ENCODE measurements around the gene MYBPH. TPM values are rescaled to one million over a fixed set of nuclear protein-coding genes. Genes with fewer than 3 reads are reported as not detected.

MYBPH gene
- total RNA-seq, 1 experiment from 2014 or later: not detected

GRCh38 chr1:203219934-203220333 is 44.3 kb upstream of the MYBPH start:
- peaks cover 7% of the 10 kb centered on the region for H3K27me3 ChIP-seq (replicated peaks; ENCODE audit: insufficient read depth, low read depth, low read length, poor library complexity)
- H3K27ac ChIP-seq (ENCODE audit: low read depth, low read length, poor library complexity, severe bottlenecking): no peak overlapping the region
- H3K9me3 ChIP-seq (ENCODE audit: low read depth, low read length, poor library complexity, severe bottlenecking): no peaks in the 10 kb centered on the region
- ChIA-PET POLR2A (ENCODE audit: low non-redundant PET) (no interaction called here), CTCF (no interaction called here)
- no peak for DNase-seq (ENCODE audit: low spot score)
- intact Hi-C loops (cut with micrococcal nuclease; ENCODE audit: unreplicated experiment): no loop called here
- H3K4me3 ChIP-seq (ENCODE audit: low read depth, low read length, poor library complexity, severe bottlenecking): no peak overlapping the region
- no peaks in the 10 kb centered on the region for H3K36me3 ChIP-seq (ENCODE audit: insufficient read depth, low read length, poor library complexity, severe bottlenecking)
- TF ChIP-seq, protein P1, sequence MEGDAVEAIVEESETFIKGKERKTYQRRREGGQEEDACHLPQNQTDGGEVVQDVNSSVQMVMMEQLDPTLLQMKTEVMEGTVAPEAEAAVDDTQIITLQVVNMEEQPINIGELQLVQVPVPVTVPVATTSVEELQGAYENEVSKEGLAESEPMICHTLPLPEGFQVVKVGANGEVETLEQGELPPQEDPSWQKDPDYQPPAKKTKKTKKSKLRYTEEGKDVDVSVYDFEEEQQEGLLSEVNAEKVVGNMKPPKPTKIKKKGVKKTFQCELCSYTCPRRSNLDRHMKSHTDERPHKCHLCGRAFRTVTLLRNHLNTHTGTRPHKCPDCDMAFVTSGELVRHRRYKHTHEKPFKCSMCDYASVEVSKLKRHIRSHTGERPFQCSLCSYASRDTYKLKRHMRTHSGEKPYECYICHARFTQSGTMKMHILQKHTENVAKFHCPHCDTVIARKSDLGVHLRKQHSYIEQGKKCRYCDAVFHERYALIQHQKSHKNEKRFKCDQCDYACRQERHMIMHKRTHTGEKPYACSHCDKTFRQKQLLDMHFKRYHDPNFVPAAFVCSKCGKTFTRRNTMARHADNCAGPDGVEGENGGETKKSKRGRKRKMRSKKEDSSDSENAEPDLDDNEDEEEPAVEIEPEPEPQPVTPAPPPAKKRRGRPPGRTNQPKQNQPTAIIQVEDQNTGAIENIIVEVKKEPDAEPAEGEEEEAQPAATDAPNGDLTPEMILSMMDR (conservative IDR thresholded peaks at IDR 0.05; ENCODE audit: low read depth, low read length): no peak
- TF ChIP-seq EZH2 (IDR thresholded peaks at IDR 0.05; ENCODE audit: borderline replicate concordance, low read depth, low read length, poor library complexity, severe bottlenecking): no peak
- no TSS peak for BruUV-seq (replicated peaks)
- no peaks in the 10 kb centered on the region for H3K4me1 ChIP-seq (ENCODE audit: insufficient read depth, low read length, poor library complexity, severe bottlenecking)

DNA sequence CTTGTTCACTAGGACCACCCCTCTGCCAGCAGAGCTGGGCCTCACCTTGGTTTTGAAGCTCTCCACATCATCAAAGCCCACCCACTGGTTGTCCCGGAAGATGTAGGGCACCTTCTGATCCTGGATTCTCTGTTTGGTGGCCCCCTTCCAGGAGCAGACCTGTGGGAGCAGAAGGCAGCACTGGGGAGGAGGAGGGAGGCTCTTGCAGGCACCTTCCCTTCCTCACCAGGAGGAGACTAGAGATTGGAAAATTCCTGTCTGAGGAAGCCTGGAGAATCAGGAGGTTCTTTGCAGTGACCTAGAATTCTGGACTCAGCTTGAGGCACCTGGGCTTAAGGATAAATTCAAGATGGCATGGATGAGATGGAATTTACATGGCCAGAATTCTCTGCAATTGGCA is 43.5 kb upstream of the MYBPH start:
- no peak overlapping the region for H3K4me3 ChIP-seq (ENCODE audit: low read depth, low read length, poor library complexity, severe bottlenecking)
- ChIA-PET POLR2A (ENCODE audit: low non-redundant PET) (no interaction called here), CTCF (interaction anchor here (0.6 to 1.1 kb wide), 2 partner anchors 23 to 49 kb away, joined by 3 read pairs; no protein-coding TSS in a partner anchor)
- TF ChIP-seq, protein P1 (conservative IDR thresholded peaks at IDR 0.05; ENCODE audit: low read depth, low read length): no peak
- TF ChIP-seq EZH2 (IDR thresholded peaks at IDR 0.05; ENCODE audit: borderline replicate concordance, low read depth, low read length, poor library complexity, severe bottlenecking): no peak
- peaks cover 4% of the 10 kb centered on the region for H3K27me3 ChIP-seq (replicated peaks; ENCODE audit: insufficient read depth, low read depth, low read length, poor library complexity)
- H3K36me3 ChIP-seq (ENCODE audit: insufficient read depth, low read length, poor library complexity, severe bottlenecking): no peaks in the 10 kb centered on the region
- H3K27ac ChIP-seq (ENCODE audit: low read depth, low read length, poor library complexity, severe bottlenecking): no peak overlapping the region
- DNase-seq (ENCODE audit: low spot score): no peak
- no peaks in the 10 kb centered on the region for H3K4me1 ChIP-seq (ENCODE audit: insufficient read depth, low read length, poor library complexity, severe bottlenecking)
- intact Hi-C loops (cut with micrococcal nuclease; ENCODE audit: unreplicated experiment): no loop called here
- no peaks in the 10 kb centered on the region for H3K9me3 ChIP-seq (ENCODE audit: low read depth, low read length, poor library complexity, severe bottlenecking)
- no TSS peak for BruUV-seq (replicated peaks)

GRCh38 chr1:203217668-203218067 is 42.0 kb upstream of the MYBPH start:
- no peaks in the 10 kb centered on the region for H3K27me3 ChIP-seq (replicated peaks; ENCODE audit: insufficient read depth, low read depth, low read length, poor library complexity)
- BruUV-seq (replicated peaks): no TSS peak
- no peak overlapping the region for H3K4me3 ChIP-seq (ENCODE audit: low read depth, low read length, poor library complexity, severe bottlenecking)
- DNase-seq (ENCODE audit: low spot score): no peak
- CTCF ChIA-PET: interaction anchor here (4.2 kb wide), 1 partner anchor 178 kb away, joined by 65 read pairs; no protein-coding TSS in a partner anchor
- no peaks in the 10 kb centered on the region for H3K9me3 ChIP-seq (ENCODE audit: low read depth, low read length, poor library complexity, severe bottlenecking)
- H3K4me1 ChIP-seq (ENCODE audit: insufficient read depth, low read length, poor library complexity, severe bottlenecking): no peaks in the 10 kb centered on the region
- no peak overlapping the region for H3K27ac ChIP-seq (ENCODE audit: low read depth, low read length, poor library complexity, severe bottlenecking)
- POLR2A ChIA-PET (ENCODE audit: low non-redundant PET): no interaction called here
- no peak for TF ChIP-seq EZH2 (IDR thresholded peaks at IDR 0.05; ENCODE audit: borderline replicate concordance, low read depth, low read length, poor library complexity, severe bottlenecking)
- TF ChIP-seq, protein P1 (conservative IDR thresholded peaks at IDR 0.05; ENCODE audit: low read depth, low read length): no peak
- intact Hi-C loops (cut with micrococcal nuclease; ENCODE audit: unreplicated experiment): no loop called here
- no peaks in the 10 kb centered on the region for H3K36me3 ChIP-seq (ENCODE audit: insufficient read depth, low read length, poor library complexity, severe bottlenecking)
